Transverse colon (tissue), 3 donors: ENCODE measurements around the gene TENT5C.

ENCODE experiments used
- CTCF ChIP-seq, 5 experiments: fragments of 200-600 bp in 3 of 5; fragments of 450-650 bp in 2 of 5; sonication (generic) in 3 of 5; IDR thresholded peaks; 1 replicate in 2 of 5; 2 replicates in 3 of 5; pipeline ENCODE4 v1.5.1; 2016 to 2017; ENCODE audit warnings: antibody characterized with exemption in 5 of 5, inconsistent platforms in 3 of 5, mild to moderate bottlenecking in 2 of 5, moderate library complexity in 1 of 5
- POLR2A ChIP-seq: fragments of 450-650 bp; IDR thresholded peaks from one replicate; pipeline ENCODE4 v1.6.1; 2016; ENCODE audit warnings: antibody characterized with exemption, mild to moderate bottlenecking, moderate library complexity

GRCh38 chr1:117646956-117647355, 41.1 kb downstream of the TENT5C start:
- no peak for TF ChIP-seq CTCF (IDR thresholded peaks at IDR 0.05)
- TF ChIP-seq POLR2A: no peak
